GM13976 (cell line): ENCODE measurements around the gene MYL5.

Experiments
- DNase-seq: peaks from one replicate; pipeline ENCODE4 v3.0.0; 2012; ENCODE audit warnings: low spot score
- in situ Hi-C: fragments of 300-500 bp; cut with MboI; formaldehyde crosslinking; loops from one replicate; pipeline ENCODE4 v1.12.0; 2022; ENCODE audit warnings: low sequenced_read_pairs, mixed read lengths, inconsistent platforms; ENCODE audit not compliant: unreplicated experiment
- TF ChIP-seq, protein P1 (sequence below): IDR thresholded peaks from 2 replicates; pipeline ENCODE4 v1.5.1; 2012; ENCODE audit warnings: borderline replicate concordance, mild to moderate bottlenecking; ENCODE audit not compliant: insufficient read depth; ENCODE audit errors: extremely low read depth, missing control alignments, control extremely low read depth

Gene MYL5

DNA sequence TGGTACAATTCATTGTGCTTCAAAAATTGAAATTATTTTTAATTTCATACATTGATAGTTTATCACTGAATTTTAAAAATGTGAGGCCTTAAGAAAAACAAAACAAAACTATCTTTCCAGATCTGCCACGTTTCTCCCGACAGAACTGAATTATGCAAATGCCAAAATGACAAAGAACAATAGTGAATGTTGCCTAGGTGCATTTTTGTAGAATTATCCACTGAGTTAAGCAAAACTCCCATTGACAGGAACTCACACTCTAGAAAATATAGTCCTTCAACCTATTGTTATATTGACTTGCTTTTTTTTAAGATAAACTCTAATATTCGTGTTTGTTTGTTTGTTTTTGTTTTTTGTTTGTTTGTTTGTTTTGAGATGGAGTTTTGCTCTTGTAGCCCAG is 37.8 kb downstream of the MYL5 start:
- in situ Hi-C loops: no loop called here
- DNase-seq: no peak
- TF ChIP-seq, protein P1, sequence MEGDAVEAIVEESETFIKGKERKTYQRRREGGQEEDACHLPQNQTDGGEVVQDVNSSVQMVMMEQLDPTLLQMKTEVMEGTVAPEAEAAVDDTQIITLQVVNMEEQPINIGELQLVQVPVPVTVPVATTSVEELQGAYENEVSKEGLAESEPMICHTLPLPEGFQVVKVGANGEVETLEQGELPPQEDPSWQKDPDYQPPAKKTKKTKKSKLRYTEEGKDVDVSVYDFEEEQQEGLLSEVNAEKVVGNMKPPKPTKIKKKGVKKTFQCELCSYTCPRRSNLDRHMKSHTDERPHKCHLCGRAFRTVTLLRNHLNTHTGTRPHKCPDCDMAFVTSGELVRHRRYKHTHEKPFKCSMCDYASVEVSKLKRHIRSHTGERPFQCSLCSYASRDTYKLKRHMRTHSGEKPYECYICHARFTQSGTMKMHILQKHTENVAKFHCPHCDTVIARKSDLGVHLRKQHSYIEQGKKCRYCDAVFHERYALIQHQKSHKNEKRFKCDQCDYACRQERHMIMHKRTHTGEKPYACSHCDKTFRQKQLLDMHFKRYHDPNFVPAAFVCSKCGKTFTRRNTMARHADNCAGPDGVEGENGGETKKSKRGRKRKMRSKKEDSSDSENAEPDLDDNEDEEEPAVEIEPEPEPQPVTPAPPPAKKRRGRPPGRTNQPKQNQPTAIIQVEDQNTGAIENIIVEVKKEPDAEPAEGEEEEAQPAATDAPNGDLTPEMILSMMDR: no peak

DNA sequence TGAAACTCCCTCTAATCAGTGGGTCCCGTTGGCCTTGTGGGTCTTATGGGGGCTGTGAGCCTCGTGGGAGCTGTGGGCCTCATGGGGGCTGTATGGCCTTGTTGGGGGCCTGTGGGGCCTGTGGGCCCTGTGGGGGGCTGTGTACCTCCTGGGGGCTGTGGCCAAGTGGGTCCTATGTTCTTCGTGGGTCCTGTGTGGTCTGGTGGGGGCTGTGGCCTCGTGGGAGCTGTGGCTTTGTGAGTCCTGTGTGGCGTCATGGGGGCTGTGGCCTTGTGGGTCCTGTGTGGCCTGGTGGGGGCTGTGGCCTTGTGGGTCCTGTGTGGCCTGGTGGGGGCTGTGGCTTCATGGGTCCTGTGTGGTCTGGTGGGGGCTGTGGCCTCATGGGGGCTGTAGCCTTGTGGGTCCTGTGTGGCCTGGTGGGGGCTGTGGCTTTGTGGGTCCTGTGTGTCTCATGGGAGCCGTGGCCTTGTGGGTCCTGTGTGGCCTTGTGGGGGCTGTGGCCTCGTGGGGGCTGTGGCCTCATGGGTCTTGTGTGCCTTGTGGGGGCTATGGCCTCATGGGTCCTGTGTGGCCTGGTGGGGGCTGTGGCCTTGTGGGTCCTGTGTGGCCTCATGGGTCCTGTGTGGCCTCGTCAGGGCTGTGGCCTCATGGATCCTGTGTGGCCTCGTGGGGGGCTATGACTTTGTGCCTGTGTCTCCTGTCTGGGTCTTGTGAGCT is 38.7 kb downstream of the MYL5 start:
- no peak for DNase-seq
- TF ChIP-seq, protein P1: no peak
- in situ Hi-C loops: no loop called here

DNA sequence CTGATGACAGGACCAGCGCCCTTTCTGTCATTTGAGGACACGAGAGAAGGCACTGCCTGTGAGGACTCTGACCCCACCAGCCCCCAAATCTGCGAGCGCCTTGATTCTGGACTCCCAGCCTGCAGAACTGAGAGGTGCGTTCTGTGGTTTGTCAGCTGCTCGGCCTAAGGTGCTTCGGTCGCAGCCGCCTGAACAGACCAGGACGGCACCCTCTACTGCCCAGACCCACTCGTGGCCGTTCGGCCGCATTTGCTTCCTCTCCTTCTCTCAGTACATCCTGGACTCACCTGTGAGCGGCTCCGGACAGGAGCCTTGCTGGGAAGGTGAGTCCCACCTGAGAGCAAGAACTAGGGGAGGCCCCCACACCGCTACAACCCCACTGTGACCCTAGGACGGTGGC is 39.7 kb downstream of the MYL5 start:
- TF ChIP-seq, protein P1: no peak
- no peak for DNase-seq
- in situ Hi-C loops: no loop called here

DNA sequence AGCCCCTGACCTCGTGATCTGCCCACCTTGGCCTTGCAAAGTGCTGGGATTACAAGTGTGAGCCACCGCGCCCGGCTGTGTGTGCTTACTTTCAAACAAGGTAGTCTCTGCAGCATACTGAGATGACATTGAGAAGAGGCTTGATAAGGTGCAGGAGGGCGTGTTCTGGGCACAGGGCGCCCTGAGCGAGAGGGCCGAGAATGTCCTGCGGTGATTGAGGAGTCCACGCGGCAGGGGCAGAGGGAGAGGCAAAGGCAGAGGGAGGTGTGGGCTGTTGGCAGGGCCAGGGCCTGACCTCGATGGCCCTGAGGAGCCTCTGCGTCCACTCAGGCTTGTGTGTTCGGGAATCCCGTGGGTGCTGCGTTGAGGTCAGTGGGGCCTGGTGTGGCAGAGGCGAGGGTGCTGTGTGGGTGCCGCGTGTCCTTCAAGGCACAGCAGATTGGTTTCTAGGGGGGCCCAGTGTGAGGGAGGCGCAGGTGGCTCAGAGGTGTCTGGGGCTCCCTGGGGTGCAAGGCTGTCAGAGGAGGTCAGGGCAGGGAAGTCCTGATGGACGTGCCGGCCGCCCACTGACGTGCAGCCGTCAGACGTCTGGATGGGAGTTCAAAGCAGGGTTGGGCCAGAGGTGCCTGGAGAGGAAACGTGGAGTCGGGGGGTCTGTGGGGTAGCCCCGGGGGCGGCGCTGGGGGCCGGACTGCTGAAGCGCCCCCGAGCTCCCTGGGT is 43.4 kb downstream of the MYL5 start:
- in situ Hi-C loops: no loop called here
- no peak for DNase-seq
- TF ChIP-seq, protein P1: no peak

DNA sequence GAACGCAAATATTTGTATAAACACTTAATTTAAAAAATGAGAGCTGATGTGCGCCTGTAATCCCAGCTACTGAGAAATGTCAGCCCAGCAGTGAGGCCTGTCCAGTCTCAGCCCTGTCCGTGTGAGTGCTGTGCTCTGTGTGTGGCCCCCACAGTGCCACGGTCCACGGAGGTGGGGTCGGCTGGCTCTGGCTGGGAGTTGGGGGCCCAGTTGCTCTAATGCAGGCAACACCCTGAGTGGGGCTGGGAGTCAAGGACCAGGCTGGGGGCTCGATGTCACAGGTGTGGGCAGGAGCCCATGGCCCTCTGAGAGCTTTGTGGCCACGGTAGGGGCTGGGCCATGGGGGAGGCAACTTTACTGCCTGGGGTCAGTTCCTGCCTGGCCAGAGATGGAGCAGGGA is 44.1 kb downstream of the MYL5 start:
- TF ChIP-seq, protein P1: no peak
- DNase-seq: no peak
- in situ Hi-C loops: no loop called here

DNA sequence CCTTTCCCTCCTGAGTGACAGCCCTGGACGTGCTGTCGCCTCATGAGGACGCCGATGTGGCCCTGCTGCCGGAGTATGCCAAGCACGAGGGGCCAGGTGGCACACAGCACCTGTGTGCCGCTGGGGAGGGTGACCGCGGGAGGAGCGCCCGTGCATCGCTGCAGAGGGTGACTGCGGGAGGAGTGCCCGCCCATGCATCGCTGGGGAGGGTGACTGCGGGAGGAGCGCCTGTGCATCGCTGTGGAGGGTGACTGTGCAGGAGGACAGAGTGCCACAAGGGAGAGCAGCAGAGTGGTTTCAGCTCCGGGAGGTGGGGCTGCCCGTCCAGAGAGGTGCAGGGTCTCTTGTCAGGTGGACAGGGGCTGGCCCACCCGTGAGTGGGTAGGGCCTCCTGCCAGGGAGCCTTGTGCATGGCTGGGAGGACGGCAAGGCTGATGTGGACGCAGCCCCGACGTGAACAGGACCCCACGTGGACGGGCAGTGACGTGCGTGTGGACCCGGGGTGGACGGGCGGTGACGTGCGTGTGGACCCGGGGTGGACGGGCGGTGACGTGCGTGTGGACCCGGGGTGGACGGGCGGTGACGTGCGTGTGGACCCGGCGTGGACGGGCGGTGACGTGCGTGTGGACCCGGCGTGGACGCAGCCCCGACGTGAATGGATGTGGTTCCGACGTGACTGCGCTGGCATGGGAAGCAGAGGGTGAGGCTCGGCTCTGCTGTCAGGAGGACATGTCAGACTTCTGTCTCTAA is 45.9 kb downstream of the MYL5 start:
- in situ Hi-C loops: no loop called here
- TF ChIP-seq, protein P1: no peak
- DNase-seq: no peak
